NCI-H460 (cell line): ENCODE data around the gene GTF2A2. TPM values are rescaled to one million over a fixed set of nuclear protein-coding genes. Genes with fewer than 3 reads are reported as not detected.

Source experiments
- DNase-seq: peaks from one replicate; pipeline ENCODE4 v3.0.0-alpha.2; 2016; ENCODE audit warnings: low read depth; ENCODE audit errors: extremely low read depth
- total RNA-seq: library from RNA; depleted of rRNA; stranded (reverse); fragments of >200 nt; shearing (Covaris generic); gene quantifications from 2 replicates; pipeline ENCODE4 v1.2.3, GENCODE V29; 2014; rRNA removed

Gene GTF2A2
- total RNA-seq, 1 experiment from 2014 or later = 113 TPM

- no peak for DNase-seq
These were observed 47.3 kb downstream of the GTF2A2 start for GRCh38 chr15:59609730-59610712.

DNA sequence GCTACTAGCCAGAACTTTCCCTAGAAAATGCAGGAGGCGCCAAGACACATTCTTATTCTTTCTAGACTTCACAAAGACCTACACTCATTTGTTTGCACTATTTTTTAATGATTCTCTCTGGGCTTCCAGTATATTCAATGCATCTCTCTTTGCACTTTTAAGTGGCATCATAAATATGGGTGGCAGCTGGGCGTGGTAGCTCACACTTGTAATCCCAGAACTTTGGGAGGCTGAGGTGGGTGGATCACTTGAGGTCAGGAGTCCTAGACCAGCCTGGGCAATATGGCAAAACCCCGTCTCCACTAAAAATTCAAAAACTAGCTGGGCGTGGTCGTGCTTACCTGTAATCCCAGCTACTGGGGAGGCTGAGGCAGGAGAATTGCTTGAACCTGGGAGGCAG, 51.3 kb downstream of the GTF2A2 start:
- DNase-seq = no peak

DNA sequence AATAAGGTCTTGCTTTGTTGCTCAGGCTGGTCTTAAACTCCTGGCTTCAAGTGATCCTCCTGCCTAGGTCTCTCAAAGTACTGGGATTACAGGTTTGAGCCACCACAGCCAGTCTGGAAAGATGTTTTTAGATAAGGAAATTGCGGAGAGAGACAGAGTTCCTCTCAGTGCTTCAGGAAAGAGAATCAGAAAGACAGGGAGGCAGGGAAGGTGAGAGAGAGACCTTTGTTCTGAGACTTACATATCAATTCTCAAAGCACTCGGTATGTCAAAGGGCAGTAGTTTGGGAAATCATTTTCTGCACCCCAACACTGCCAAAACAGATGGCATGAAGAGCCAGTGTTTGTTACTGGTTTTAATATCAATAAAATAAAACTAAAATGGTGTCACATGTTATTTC, 58.9 kb downstream of the GTF2A2 start:
- DNase-seq = no peak

GRCh38 chr15:59596640-59597039, 60.7 kb downstream of the GTF2A2 start:
- DNase-seq = no peak

DNA sequence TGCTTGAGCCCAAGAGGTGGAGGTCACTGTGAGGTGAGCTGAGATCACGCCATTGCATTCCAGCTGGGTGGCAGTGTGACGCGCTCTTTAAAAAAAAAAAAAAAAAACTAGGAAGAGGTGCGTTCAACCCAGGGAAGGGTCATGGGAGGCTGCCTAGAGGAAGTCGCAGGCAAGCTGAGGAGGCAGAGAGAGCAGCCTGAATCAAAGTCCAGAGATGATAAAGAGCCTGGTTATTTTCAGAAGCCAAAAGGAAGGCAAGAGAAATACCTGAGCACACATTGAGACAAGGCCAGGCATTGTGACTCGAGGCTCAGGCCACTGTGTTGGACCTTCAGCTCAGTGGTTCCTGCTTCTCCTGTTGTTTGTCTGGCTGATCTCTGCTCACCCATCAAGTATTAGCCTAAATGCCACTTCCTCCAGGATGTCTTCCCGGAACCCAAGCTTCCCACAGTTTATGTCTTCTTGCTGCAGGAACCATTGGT, 61.8 kb downstream of the GTF2A2 start:
- no peak for DNase-seq

GRCh38 chr15:59594991-59595390, 62.3 kb downstream of the GTF2A2 start:
- DNase-seq = no peak

DNA sequence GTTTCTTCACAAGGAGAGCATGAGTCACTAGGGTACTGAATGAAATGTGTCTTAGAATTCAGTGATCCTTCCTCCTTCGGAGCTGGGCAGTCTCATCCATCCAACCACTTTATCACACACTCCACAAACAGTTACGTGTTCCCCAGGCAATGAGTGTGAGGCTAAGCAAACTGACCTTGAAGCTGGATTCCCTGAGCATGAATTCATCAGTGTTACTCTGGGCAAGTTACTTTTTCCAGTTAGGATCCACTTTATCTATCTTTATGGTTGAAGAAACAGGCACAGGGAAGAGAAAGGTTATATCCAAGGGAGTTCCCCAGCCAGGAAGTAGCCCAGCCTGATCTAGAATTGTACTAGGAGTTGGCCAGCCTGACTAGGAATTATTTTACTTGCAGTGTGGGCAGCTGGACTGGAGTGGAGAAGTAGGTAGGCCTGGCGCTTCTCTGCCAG, 62.8 kb downstream of the GTF2A2 start:
- DNase-seq = no peak

GRCh38 chr15:59591356-59591755, 66.0 kb downstream of the GTF2A2 start:
- no peak for DNase-seq

- no peak for DNase-seq
These were observed 67.3 kb downstream of the GTF2A2 start for GRCh38 chr15:59590027-59590426.

Other genes with a start within 250 kb of the GTF2A2 start
- gene FAM81A, start 219.3 kb downstream of the GTF2A2 start, total RNA-seq = 0.92 and 2.1 TPM in 2 replicates
- gene GCNT3, start 45.7 kb downstream of the GTF2A2 start, total RNA-seq = 0.29 and 0.50 TPM in 2 replicates
- gene BNIP2, start 31.8 kb upstream of the GTF2A2 start, total RNA-seq = 113 and 124 TPM in 2 replicates